GM12891 (cell line): ENCODE data around the gene AP1M2.

Experiments used
- PAX5 ChIP-seq: IDR thresholded peaks from 2 replicates; pipeline ENCODE4 v1.6.1; 2011; ENCODE audit warnings: low read length, moderate library complexity, mild to moderate bottlenecking; ENCODE audit not compliant: insufficient read depth, severe bottlenecking
- POLR2A ChIP-seq: IDR thresholded peaks from 2 replicates; pipeline ENCODE4 v1.6.1; 2011; ENCODE audit warnings: low read depth, low read length, control low read depth
- POLR2AphosphoS5 ChIP-seq: IDR thresholded peaks from 2 replicates; pipeline ENCODE4 v1.6.1; 2011; ENCODE audit warnings: low read depth, low read length, control low read depth

GRCh38 chr19:10568062-10568825 is 18.9 kb downstream of the AP1M2 start:
- TF ChIP-seq PAX5 (no peak), POLR2AphosphoS5 (no peak), POLR2A (no peak)
